OCI-LY1 (cell line): ENCODE data around the gene GRIK2.

Experiments used
- H2AFZ ChIP-seq: fragments of 200-600 bp; sonication (generic), shearing (Covaris generic); 2 replicates; pipeline ENCODE4 v1.6.0; 2014; ENCODE audit warnings: antibody characterized with exemption, mild to moderate bottlenecking, low read length
- H3F3A ChIP-seq: fragments of 200-600 bp; sonication (generic), shearing (Covaris generic); 2 replicates; pipeline ENCODE4 v1.6.0; 2014; ENCODE audit warnings: mild to moderate bottlenecking, antibody characterized with exemption, low read length, moderate library complexity; ENCODE audit not compliant: insufficient read depth
- H3K27ac ChIP-seq: fragments of 200-600 bp; sonication (generic); 2 replicates; pipeline ENCODE4 v1.5.1; 2014; ENCODE audit warnings: low read length, mixed run types, mild to moderate bottlenecking, low read depth; ENCODE audit not compliant: poor library complexity, severe bottlenecking
- H3K27me3 ChIP-seq: fragments of 200-600 bp; sonication (generic); 2 replicates; pipeline ENCODE4 v1.6.0; 2014; ENCODE audit warnings: antibody characterized with exemption, mild to moderate bottlenecking, low read length, moderate library complexity; ENCODE audit not compliant: insufficient read depth
- H3K36me3 ChIP-seq: fragments of 200-600 bp; sonication (generic); 2 replicates; pipeline ENCODE4 v1.6.1; 2014; ENCODE audit warnings: mild to moderate bottlenecking, antibody characterized with exemption, low read length, moderate library complexity, mixed read lengths; ENCODE audit not compliant: insufficient read depth
- H3K4me1 ChIP-seq: fragments of 200-600 bp; sonication (generic); 2 replicates; pipeline ENCODE4 v1.5.1; 2014; ENCODE audit warnings: mild to moderate bottlenecking, low read length, moderate library complexity; ENCODE audit not compliant: insufficient read depth, severe bottlenecking
- H3K4me2 ChIP-seq: fragments of 200-600 bp; sonication (generic), shearing (Covaris generic); 2 replicates; pipeline ENCODE4 v1.6.1; 2014; ENCODE audit warnings: low read length
- H3K4me3 ChIP-seq: fragments of 200-600 bp; sonication (generic); 2 replicates; pipeline ENCODE4 v1.5.1; 2014; ENCODE audit warnings: low read length, low read depth, mild to moderate bottlenecking, mixed read lengths; ENCODE audit not compliant: poor library complexity, severe bottlenecking
- H3K79me2 ChIP-seq: fragments of 200-600 bp; shearing (Covaris generic); 2 replicates; pipeline ENCODE4 v1.6.1; 2016; ENCODE audit warnings: mixed run types, low read length, mixed read lengths; ENCODE audit not compliant: insufficient read depth
- H3K9ac ChIP-seq: fragments of 200-600 bp; sonication (generic), shearing (Covaris generic); 2 replicates; pipeline ENCODE4 v1.6.1; 2014; ENCODE audit warnings: mild to moderate bottlenecking, low read length, mixed read lengths
- H3K9me2 ChIP-seq: fragments of 200-600 bp; sonication (generic), shearing (Covaris generic); 2 replicates; pipeline ENCODE4 v1.6.1; 2014; ENCODE audit warnings: low read depth, mild to moderate bottlenecking, low read length, mixed read lengths
- H3K9me3 ChIP-seq: fragments of 200-600 bp; shearing (Covaris generic); 2 replicates; pipeline ENCODE4 v1.6.1; 2014; ENCODE audit warnings: low read length, mixed read lengths
- H4K20me1 ChIP-seq: fragments of 200-600 bp; sonication (generic), shearing (Covaris generic); 2 replicates; pipeline ENCODE4 v1.6.0; 2016; ENCODE audit warnings: mild to moderate bottlenecking, low read length; ENCODE audit not compliant: insufficient read depth
- EZH2 ChIP-seq: fragments of 200-600 bp; sonication (generic), shearing (Covaris generic); IDR thresholded peaks from 2 replicates; pipeline ENCODE4 v1.8.0; 2017; ENCODE audit warnings: borderline replicate concordance, mixed run types, mild to moderate bottlenecking, antibody characterized with exemption, low read length, moderate library complexity, mixed read lengths
- TF ChIP-seq, protein P1 (sequence below): fragments of 200-600 bp; sonication (generic), shearing (Covaris generic); IDR thresholded peaks from 2 replicates; pipeline ENCODE4 v1.5.1; 2017; ENCODE audit warnings: mild to moderate bottlenecking, antibody characterized with exemption, low read length, moderate library complexity, mixed read lengths

Gene GRIK2

GRCh38 chr6:101558712-101559111 lies 165.2 kb downstream of the GRIK2 start:
- Histone ChIP-seq H3K4me2 (no peak overlapping the region), H3K36me3 (no peaks in the 10 kb centered on the region), H3K9me3 (no peaks in the 10 kb centered on the region), H3K4me3 (no peak overlapping the region), H3K4me1 (no peaks in the 10 kb centered on the region), H3K79me2 (no peaks in the 10 kb centered on the region), H4K20me1 (no peaks in the 10 kb centered on the region), H3K9me2 (no peaks in the 10 kb centered on the region), H2AFZ (no peak overlapping the region), H3F3A (no peaks in the 10 kb centered on the region), H3K9ac (no peak overlapping the region), H3K27ac (no peak overlapping the region), H3K27me3 (no peaks in the 10 kb centered on the region)
- TF ChIP-seq, protein P1, sequence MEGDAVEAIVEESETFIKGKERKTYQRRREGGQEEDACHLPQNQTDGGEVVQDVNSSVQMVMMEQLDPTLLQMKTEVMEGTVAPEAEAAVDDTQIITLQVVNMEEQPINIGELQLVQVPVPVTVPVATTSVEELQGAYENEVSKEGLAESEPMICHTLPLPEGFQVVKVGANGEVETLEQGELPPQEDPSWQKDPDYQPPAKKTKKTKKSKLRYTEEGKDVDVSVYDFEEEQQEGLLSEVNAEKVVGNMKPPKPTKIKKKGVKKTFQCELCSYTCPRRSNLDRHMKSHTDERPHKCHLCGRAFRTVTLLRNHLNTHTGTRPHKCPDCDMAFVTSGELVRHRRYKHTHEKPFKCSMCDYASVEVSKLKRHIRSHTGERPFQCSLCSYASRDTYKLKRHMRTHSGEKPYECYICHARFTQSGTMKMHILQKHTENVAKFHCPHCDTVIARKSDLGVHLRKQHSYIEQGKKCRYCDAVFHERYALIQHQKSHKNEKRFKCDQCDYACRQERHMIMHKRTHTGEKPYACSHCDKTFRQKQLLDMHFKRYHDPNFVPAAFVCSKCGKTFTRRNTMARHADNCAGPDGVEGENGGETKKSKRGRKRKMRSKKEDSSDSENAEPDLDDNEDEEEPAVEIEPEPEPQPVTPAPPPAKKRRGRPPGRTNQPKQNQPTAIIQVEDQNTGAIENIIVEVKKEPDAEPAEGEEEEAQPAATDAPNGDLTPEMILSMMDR, result no peak
- no peak for TF ChIP-seq EZH2

- H3K4me1 ChIP-seq, result no peaks in the 10 kb centered on the region
- no peak for TF ChIP-seq EZH2
- TF ChIP-seq, protein P1, result no peak
- no peaks in the 10 kb centered on the region for H3K27me3 ChIP-seq
- no peaks in the 10 kb centered on the region for H3K9me2 ChIP-seq
- no peak overlapping the region for H3K4me2 ChIP-seq
- H3K4me3 ChIP-seq, result no peak overlapping the region
- H3K9me3 ChIP-seq, result no peaks in the 10 kb centered on the region
- H3K36me3 ChIP-seq, result no peaks in the 10 kb centered on the region
- no peak overlapping the region for H3K9ac ChIP-seq
- H2AFZ ChIP-seq, result no peak overlapping the region; the same call in 1 of the 2 replicates
- H3F3A ChIP-seq, result no peaks in the 10 kb centered on the region
- H3K79me2 ChIP-seq, result no peaks in the 10 kb centered on the region
- no peaks in the 10 kb centered on the region for H4K20me1 ChIP-seq
- H3K27ac ChIP-seq, result no peak overlapping the region
Observed at GRCh38 chr6:101572627-101573026, 179.1 kb downstream of the GRIK2 start.

- H2AFZ ChIP-seq, result no peak overlapping the region
- no peaks in the 10 kb centered on the region for H4K20me1 ChIP-seq
- H3K9ac ChIP-seq, result no peak overlapping the region
- H3K9me3 ChIP-seq, result no peaks in the 10 kb centered on the region
- no peak overlapping the region for H3K27ac ChIP-seq
- no peaks in the 10 kb centered on the region for H3K27me3 ChIP-seq
- no peaks in the 10 kb centered on the region for H3F3A ChIP-seq
- no peaks in the 10 kb centered on the region for H3K9me2 ChIP-seq
- no peak overlapping the region for H3K4me2 ChIP-seq
- H3K36me3 ChIP-seq, result no peaks in the 10 kb centered on the region
- TF ChIP-seq, protein P1, result no peak
- no peak for TF ChIP-seq EZH2
- H3K4me1 ChIP-seq, result no peaks in the 10 kb centered on the region
- H3K4me3 ChIP-seq, result no peak overlapping the region
- H3K79me2 ChIP-seq, result no peaks in the 10 kb centered on the region
Observed at GRCh38 chr6:101577091-101577490, 183.6 kb downstream of the GRIK2 start.
